ENCODE measurements around the gene MAML3.

The MAML3 gene

DNA sequence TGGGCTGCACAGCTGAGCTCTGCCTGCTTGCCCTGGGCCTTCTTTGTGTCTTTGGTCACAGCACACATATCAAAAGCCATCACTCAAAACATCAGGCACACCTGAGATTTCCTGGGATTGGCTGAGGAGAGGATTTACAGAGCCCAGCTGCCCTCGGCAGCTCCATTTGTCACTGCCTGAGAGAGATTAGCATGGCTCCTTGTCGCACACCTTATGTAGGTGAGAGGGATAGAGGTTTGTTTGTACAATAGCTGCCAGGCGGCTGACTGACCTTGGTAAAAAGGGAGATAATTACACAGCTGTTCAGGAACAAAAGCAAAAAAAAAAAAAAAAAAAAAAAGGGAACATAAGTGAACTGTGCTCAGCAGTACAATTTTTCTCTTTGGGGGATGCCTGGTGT is 425.1 kb downstream of the MAML3 start:
- 0 out of 2 replicates have a peak, but pooled peaks cover under 1% of the 10 kb centered on the region for H3K27me3 ChIP-seq (ENCODE audit: insufficient read depth, low read length)
- H3K4me3 ChIP-seq (ENCODE audit: low read depth, low read length, poor library complexity, severe bottlenecking), result no peak overlapping the region
- no peaks in the 10 kb centered on the region for H3K79me2 ChIP-seq (ENCODE audit: insufficient read depth, low read length)
- no peak overlapping the region for H2AFZ ChIP-seq (ENCODE audit: low read length)
- H3F3A ChIP-seq (ENCODE audit: insufficient read depth, low read length), result no peaks in the 10 kb centered on the region
- no peaks in the 10 kb centered on the region for H4K20me1 ChIP-seq (ENCODE audit: insufficient read depth, low read length)
- H3K9me2 ChIP-seq (ENCODE audit: low read depth, low read length), result no peaks in the 10 kb centered on the region
- H3K9me3 ChIP-seq (ENCODE audit: low read length), result no peaks in the 10 kb centered on the region
- no peak overlapping the region for H3K9ac ChIP-seq (ENCODE audit: low read length)
- H3K4me1 ChIP-seq (ENCODE audit: insufficient read depth, low read length, severe bottlenecking), result no peaks in the 10 kb centered on the region
- H3K4me2 ChIP-seq (ENCODE audit: low read length), result no peak overlapping the region
- no peaks in the 10 kb centered on the region for H3K36me3 ChIP-seq (ENCODE audit: insufficient read depth, low read length)
- TF ChIP-seq EZH2 (IDR thresholded peaks at IDR 0.05; ENCODE audit: borderline replicate concordance, low read length), result no peak
- no peak for TF ChIP-seq CTCF (IDR thresholded peaks at IDR 0.05; ENCODE audit: low read length)
- H3K27ac ChIP-seq (ENCODE audit: low read depth, low read length, poor library complexity, severe bottlenecking), result no peak overlapping the region

- Histone ChIP-seq H3K9ac (ENCODE audit: low read length) (no peak overlapping the region), H3K27me3 (ENCODE audit: insufficient read depth, low read length) (no peaks in the 10 kb centered on the region), H3K9me2 (ENCODE audit: low read depth, low read length) (no peaks in the 10 kb centered on the region), H3K4me2 (ENCODE audit: low read length) (no peak overlapping the region), H2AFZ (ENCODE audit: low read length) (no peak overlapping the region), H4K20me1 (ENCODE audit: insufficient read depth, low read length) (no peaks in the 10 kb centered on the region), H3K4me3 (ENCODE audit: low read depth, low read length, poor library complexity, severe bottlenecking) (no peak overlapping the region), H3K27ac (ENCODE audit: low read depth, low read length, poor library complexity, severe bottlenecking) (no peak overlapping the region), H3K4me1 (ENCODE audit: insufficient read depth, low read length, severe bottlenecking) (no peaks in the 10 kb centered on the region), H3K9me3 (ENCODE audit: low read length) (no peaks in the 10 kb centered on the region), H3K79me2 (ENCODE audit: insufficient read depth, low read length) (no peaks in the 10 kb centered on the region), H3K36me3 (ENCODE audit: insufficient read depth, low read length) (no peaks in the 10 kb centered on the region), H3F3A (ENCODE audit: insufficient read depth, low read length) (no peaks in the 10 kb centered on the region)
- no peak for TF ChIP-seq EZH2 (IDR thresholded peaks at IDR 0.05; ENCODE audit: borderline replicate concordance, low read length)
- TF ChIP-seq CTCF (IDR thresholded peaks at IDR 0.05; ENCODE audit: low read length), result no peak
These were observed 425.8 kb downstream of the MAML3 start for GRCh38 chr4:139728146-139728545.

GRCh38 chr4:139726615-139727014 is 427.4 kb downstream of the MAML3 start:
- no peak overlapping the region for H3K27ac ChIP-seq (ENCODE audit: low read depth, low read length, poor library complexity, severe bottlenecking)
- H3K4me2 ChIP-seq (ENCODE audit: low read length), result no peak overlapping the region
- no peak overlapping the region for H2AFZ ChIP-seq (ENCODE audit: low read length)
- TF ChIP-seq CTCF (IDR thresholded peaks at IDR 0.05; ENCODE audit: low read length) (no peak), EZH2 (IDR thresholded peaks at IDR 0.05; ENCODE audit: borderline replicate concordance, low read length) (no peak)
- no peaks in the 10 kb centered on the region for H3K4me1 ChIP-seq (ENCODE audit: insufficient read depth, low read length, severe bottlenecking)
- H3K79me2 ChIP-seq (ENCODE audit: insufficient read depth, low read length), result no peaks in the 10 kb centered on the region
- H3K4me3 ChIP-seq (ENCODE audit: low read depth, low read length, poor library complexity, severe bottlenecking), result no peak overlapping the region
- H3K9ac ChIP-seq (ENCODE audit: low read length), result no peak overlapping the region
- no peaks in the 10 kb centered on the region for H3K27me3 ChIP-seq (ENCODE audit: insufficient read depth, low read length)
- no peaks in the 10 kb centered on the region for H3K9me3 ChIP-seq (ENCODE audit: low read length)
- no peaks in the 10 kb centered on the region for H3F3A ChIP-seq (ENCODE audit: insufficient read depth, low read length)
- H3K9me2 ChIP-seq (ENCODE audit: low read depth, low read length), result no peaks in the 10 kb centered on the region
- H3K36me3 ChIP-seq (ENCODE audit: insufficient read depth, low read length), result no peaks in the 10 kb centered on the region
- H4K20me1 ChIP-seq (ENCODE audit: insufficient read depth, low read length), result no peaks in the 10 kb centered on the region
